ENCODE measurements around the gene S100A6.

GRCh38 chr1:153540394-153541361 lies 4.9 kb upstream of the S100A6 start, which contains the start of gene S100A5:
- TF ChIP-seq CTCF (IDR thresholded peaks at IDR 0.05; ENCODE audit: extremely low read depth in 1 of 2, insufficient read depth in 1 of 2, low read depth in 1 of 2, low read length in 2 of 2) = no peak
- TF ChIP-seq MAX (IDR thresholded peaks at IDR 0.05; ENCODE audit: insufficient read depth, insufficient read length) = no peak
